ENCODE results near the gene PRKCE.

GRCh38 chr2:46074501-46074900 is 423.0 kb downstream of the PRKCE start:
- TF ChIP-seq CTCF (IDR thresholded peaks at IDR 0.05) (no peak), POLR2A (IDR thresholded peaks at IDR 0.05) (no peak)
